CD4-positive, alpha-beta T cell (primary cell): Measurements from ENCODE around the gene ARHGAP27. TPM values are rescaled to one million over a fixed set of nuclear protein-coding genes. Genes with fewer than 3 reads are reported as not detected.

Experiments used
- ATAC-seq: fragments of 200-7000 bp; cut with Tn5 transposase; one replicate; pipeline ENCODE4 v1.10.0; 2022; ENCODE audit warnings: mild to moderate bottlenecking; ENCODE audit not compliant: poor library complexity
- CTCF ChIA-PET: fragments of 350-600 bp; sonication (Branson Sonifier 250); formaldehyde crosslinking; loops from one replicate; lab custom pipeline; 2021; ENCODE audit warnings: antibody characterized with exemption, inconsistent platforms; lab: Charles Lee
- POLR2A ChIA-PET: fragments of 350-600 bp; sonication (Branson Sonifier 250); formaldehyde crosslinking; loops from one replicate; lab custom pipeline; 2021; ENCODE audit warnings: antibody characterized with exemption, inconsistent platforms; lab: Charles Lee
- DNase-seq, 14 experiments: peaks; one replicate each; pipeline ENCODE4 v3.0.0-alpha.2; 2013 to 2020; ENCODE audit warnings: mixed read lengths in 2 of 14
- H3K27ac ChIP-seq, 2 donors: one replicate each; pipeline versions ENCODE4 v1.5.1 to v1.7.0; 2013; ENCODE audit warnings: low read length in 2 of 2, low read depth in 1 of 2, mild to moderate bottlenecking in 1 of 2
- H3K27me3 ChIP-seq, 2 experiments: 1 replicate in 1 of 2; 2 replicates in 1 of 2; pipeline versions ENCODE4 v1.6.1 to v1.7.0; 2013; ENCODE audit warnings: low read length in 2 of 2, control low read depth in 1 of 2, mild to moderate bottlenecking in 1 of 2, moderate library complexity in 1 of 2; ENCODE audit not compliant: insufficient read depth in 2 of 2, control insufficient read depth in 1 of 2
- H3K36me3 ChIP-seq: one replicate; pipeline ENCODE4 v1.6.1; 2013; ENCODE audit warnings: low read length, control low read depth; ENCODE audit not compliant: insufficient read depth
- H3K4me1 ChIP-seq: one replicate; pipeline ENCODE4 v1.6.1; 2013; ENCODE audit warnings: low read length, control low read depth; ENCODE audit not compliant: insufficient read depth
- H3K4me3 ChIP-seq: one replicate; pipeline ENCODE4 v1.5.1; 2013; ENCODE audit warnings: mild to moderate bottlenecking, low read length, moderate library complexity
- H3K9me3 ChIP-seq, 2 experiments: 1 replicate in 1 of 2; 2 replicates in 1 of 2; pipeline versions ENCODE4 v1.6.1 to v1.7.0; 2013; ENCODE audit warnings: low read length in 2 of 2, mild to moderate bottlenecking in 2 of 2, control low read depth in 1 of 2, moderate library complexity in 1 of 2; ENCODE audit not compliant: control insufficient read depth in 1 of 2, insufficient read depth in 1 of 2
- H3K27ac Mint-ChIP-seq: one replicate; pipeline ENCODE4 v1.8.0; 2020; ENCODE audit warnings: mixed read lengths
- H3K27me3 Mint-ChIP-seq: one replicate; pipeline ENCODE4 v1.8.0; 2021; ENCODE audit warnings: mixed read lengths
- H3K36me3 Mint-ChIP-seq: one replicate; pipeline ENCODE4 v1.8.0; 2021; ENCODE audit warnings: low read depth, mixed read lengths
- H3K4me1 Mint-ChIP-seq: one replicate; pipeline ENCODE4 v1.8.0; 2021; ENCODE audit warnings: low read depth, mixed read lengths
- H3K4me3 Mint-ChIP-seq: one replicate; pipeline ENCODE4 v1.8.0; 2020; ENCODE audit warnings: mild to moderate bottlenecking, mixed read lengths
- H3K9me3 Mint-ChIP-seq: one replicate; pipeline ENCODE4 v1.8.0; 2020; ENCODE audit warnings: mixed read lengths
- intact Hi-C, 2 experiments: fragments of 100-400 bp; cut with DNase I in 1 of 2; cut with micrococcal nuclease in 1 of 2; formaldehyde crosslinking; loops; one replicate each; pipeline versions ENCODE4 v1.15.1 to v1.9.0; 2023 to 2025; cut with DNase I, micrococcal nuclease
- total RNA-seq, 174 experiments: library from RNA in 2 of 174; stranded (reverse) in 2 of 174; gene quantifications; one replicate each; pipeline ENCODE4 v1.2.3 and lab custom pipeline; 2021 to 2026
- TF ChIP-seq, protein P1 (sequence below): fragments of 200-600 bp; IDR thresholded peaks from one replicate; pipeline ENCODE4 v1.8.0; 2022; ENCODE audit warnings: antibody characterized with exemption, mild to moderate bottlenecking

ARHGAP27 gene
- total RNA-seq, 2 experiments from 2014 or later, result 33.3 to 35.2 TPM

DNA sequence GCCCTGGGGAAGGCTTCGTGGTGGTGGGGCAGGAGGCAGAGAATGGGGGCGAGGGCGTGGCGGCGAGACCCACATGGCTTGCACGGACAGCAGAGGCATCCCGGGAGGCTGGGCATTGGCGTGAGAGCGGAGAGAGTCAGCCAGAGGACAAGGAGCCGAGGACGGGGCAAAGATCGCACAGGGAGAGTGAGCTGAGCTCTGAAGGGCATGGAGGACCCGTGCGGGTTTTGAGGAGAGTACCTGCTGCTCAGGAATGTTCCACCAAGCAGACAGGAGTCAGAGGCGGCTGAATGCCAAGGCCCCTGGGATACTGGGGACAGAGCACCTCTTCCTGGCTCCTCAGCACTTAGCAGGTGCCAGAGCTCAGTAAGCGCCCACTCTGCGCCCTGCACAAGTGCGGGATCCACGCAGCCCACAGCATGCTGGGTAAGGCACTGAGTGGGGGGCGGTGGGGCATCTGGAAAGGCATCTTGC, 47.8 kb downstream of the ARHGAP27 start:
- TF ChIP-seq, protein P1, sequence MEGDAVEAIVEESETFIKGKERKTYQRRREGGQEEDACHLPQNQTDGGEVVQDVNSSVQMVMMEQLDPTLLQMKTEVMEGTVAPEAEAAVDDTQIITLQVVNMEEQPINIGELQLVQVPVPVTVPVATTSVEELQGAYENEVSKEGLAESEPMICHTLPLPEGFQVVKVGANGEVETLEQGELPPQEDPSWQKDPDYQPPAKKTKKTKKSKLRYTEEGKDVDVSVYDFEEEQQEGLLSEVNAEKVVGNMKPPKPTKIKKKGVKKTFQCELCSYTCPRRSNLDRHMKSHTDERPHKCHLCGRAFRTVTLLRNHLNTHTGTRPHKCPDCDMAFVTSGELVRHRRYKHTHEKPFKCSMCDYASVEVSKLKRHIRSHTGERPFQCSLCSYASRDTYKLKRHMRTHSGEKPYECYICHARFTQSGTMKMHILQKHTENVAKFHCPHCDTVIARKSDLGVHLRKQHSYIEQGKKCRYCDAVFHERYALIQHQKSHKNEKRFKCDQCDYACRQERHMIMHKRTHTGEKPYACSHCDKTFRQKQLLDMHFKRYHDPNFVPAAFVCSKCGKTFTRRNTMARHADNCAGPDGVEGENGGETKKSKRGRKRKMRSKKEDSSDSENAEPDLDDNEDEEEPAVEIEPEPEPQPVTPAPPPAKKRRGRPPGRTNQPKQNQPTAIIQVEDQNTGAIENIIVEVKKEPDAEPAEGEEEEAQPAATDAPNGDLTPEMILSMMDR, result no peak
- no peaks in the 10 kb centered on the region for H3K36me3 ChIP-seq
- Mint-ChIP-seq H3K27ac (no peak overlapping the region), H3K4me3 (no peak overlapping the region), H3K27me3 (peaks cover 12% of the 10 kb centered on the region), H3K36me3 (no peaks in the 10 kb centered on the region), H3K4me1 (peaks cover 4% of the 10 kb centered on the region), H3K9me3 (no peaks in the 10 kb centered on the region)
- intact Hi-C loops, result loop anchor here (1.0 to 5.0 kb wide), 5 partner anchors 68 to 250 kb away; partner anchors contain the start of genes MAP3K14 (in 2 of the 2) and ACBD4 (in 1 of the 2)
- DNase-seq, result no peak
- POLR2A ChIA-PET, result interaction anchor here (1.2 to 1.6 kb wide), 4 partner anchors 67 to 166 kb away, joined by 7 to 18 read pairs (median 10); no protein-coding TSS in a partner anchor
- peaks cover 10% of the 10 kb centered on the region for H3K4me1 ChIP-seq
- no peak for ATAC-seq
- H3K4me3 ChIP-seq, result no peak overlapping the region
- H3K27me3 ChIP-seq, result no peaks in the 10 kb centered on the region
- H3K27ac ChIP-seq, result no peak overlapping the region
- H3K9me3 ChIP-seq, result no peaks in the 10 kb centered on the region
- CTCF ChIA-PET, result interaction anchor here (1.0 to 2.6 kb wide), 21 partner anchors 11 to 251 kb away, joined by 3 to 83 read pairs (median 4); partner anchors contain the start of genes ACBD4 and MAP3K14

DNA sequence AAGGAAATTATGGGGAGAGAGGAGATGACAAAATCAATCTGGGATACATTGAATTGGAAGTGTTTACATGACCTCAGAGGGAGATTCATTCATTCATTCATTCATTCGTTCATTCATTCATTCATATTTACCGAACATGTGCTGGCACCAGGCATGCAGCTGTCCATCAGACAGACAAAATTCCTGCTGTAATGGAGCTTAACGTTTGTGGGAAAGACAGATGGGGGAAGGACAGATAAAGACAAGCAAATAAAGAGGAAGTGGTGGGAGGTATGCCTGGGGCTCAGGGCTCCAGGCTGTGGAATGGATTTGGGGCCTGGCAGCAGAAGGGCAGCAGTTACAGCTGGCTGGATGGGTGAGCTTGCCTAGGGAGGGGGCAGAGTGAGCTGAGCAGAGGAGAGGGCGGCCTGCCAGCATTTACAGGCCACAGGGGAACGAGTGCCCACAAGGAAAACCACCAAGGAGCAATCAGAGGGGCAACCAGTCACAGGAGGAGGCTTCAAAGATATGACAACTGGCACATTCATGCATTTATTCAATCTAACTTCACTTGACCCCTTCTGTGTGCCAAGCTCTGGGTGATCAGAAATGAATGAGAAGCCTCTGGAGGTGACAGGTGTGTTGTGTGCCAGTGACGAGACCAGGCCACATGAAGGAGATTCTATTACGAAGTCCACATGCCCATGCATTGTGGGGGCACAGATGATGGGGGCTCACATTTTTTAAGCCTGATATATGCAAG, 48.5 kb downstream of the ARHGAP27 start:
- ATAC-seq (no peak), DNase-seq (no peak)
- intact Hi-C loops, result no loop called here
- TF ChIP-seq, protein P1, result no peak
- H3K27ac Mint-ChIP-seq, result no peak overlapping the region
- H3K36me3 ChIP-seq, result no peaks in the 10 kb centered on the region
- no peaks in the 10 kb centered on the region for H3K36me3 Mint-ChIP-seq
- peaks cover 12% of the 10 kb centered on the region for H3K27me3 Mint-ChIP-seq
- H3K9me3 Mint-ChIP-seq, result no peaks in the 10 kb centered on the region
- ChIA-PET POLR2A (interaction anchor here (0.7 to 1.6 kb wide), 3 partner anchors 107 to 137 kb away, joined by 4 to 18 read pairs (median 9); no protein-coding TSS in a partner anchor), CTCF (interaction anchor here (1.1 to 2.6 kb wide), 6 partner anchors 26 to 165 kb away, joined by 3 to 83 read pairs (median 8); no protein-coding TSS in a partner anchor)
- no peaks in the 10 kb centered on the region for H3K27me3 ChIP-seq
- no peak overlapping the region for H3K4me3 Mint-ChIP-seq
- H3K4me1 Mint-ChIP-seq, result peaks cover 4% of the 10 kb centered on the region
- H3K4me1 ChIP-seq, result peaks cover 10% of the 10 kb centered on the region
- no peaks in the 10 kb centered on the region for H3K9me3 ChIP-seq
- no peak overlapping the region for H3K4me3 ChIP-seq
- no peak overlapping the region for H3K27ac ChIP-seq

DNA sequence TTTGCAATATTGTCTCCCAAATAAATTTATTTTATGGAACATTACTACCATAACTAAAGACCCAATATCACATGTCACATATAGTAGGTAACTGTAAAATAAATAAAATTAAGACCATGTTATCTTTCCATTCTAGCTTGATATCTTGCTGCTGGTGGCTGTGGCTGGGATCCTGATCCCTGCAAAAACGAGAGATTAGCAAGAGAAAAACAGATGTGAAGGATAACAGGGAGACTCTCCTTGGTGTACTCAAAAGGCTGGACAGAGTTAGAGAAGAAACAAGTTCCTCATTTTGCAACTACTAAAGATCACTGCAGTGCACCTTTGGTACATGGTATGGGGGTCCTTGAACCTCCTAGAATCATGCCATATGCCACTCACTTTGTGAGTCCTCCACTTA, 49.7 kb downstream of the ARHGAP27 start:
- no peak overlapping the region for H3K4me3 ChIP-seq
- intact Hi-C loops, result no loop called here
- Mint-ChIP-seq H3K27ac (no peak overlapping the region), H3K36me3 (no peaks in the 10 kb centered on the region), H3K4me3 (no peak overlapping the region), H3K27me3 (peaks cover 12% of the 10 kb centered on the region), H3K9me3 (no peaks in the 10 kb centered on the region), H3K4me1 (peaks cover 4% of the 10 kb centered on the region)
- no peaks in the 10 kb centered on the region for H3K9me3 ChIP-seq
- TF ChIP-seq, protein P1, result no peak
- H3K27me3 ChIP-seq, result no peaks in the 10 kb centered on the region
- no peak overlapping the region for H3K27ac ChIP-seq
- POLR2A ChIA-PET, result no interaction called here
- ATAC-seq (no peak), DNase-seq (no peak)
- H3K4me1 ChIP-seq, result peaks cover 5% of the 10 kb centered on the region
- H3K36me3 ChIP-seq, result no peaks in the 10 kb centered on the region
- CTCF ChIA-PET, result no interaction called here
